ENCODE results near the gene ANO9. TPM values are rescaled to one million over a fixed set of nuclear protein-coding genes. Genes with fewer than 3 reads are reported as not detected.

ANO9 gene
- total RNA-seq, 1 donor from 2014 or later = 21.6 TPM

GRCh38 chr11:375065-376025 is 66.5 kb downstream of the ANO9 start:
- Histone ChIP-seq H3K27me3 (ENCODE audit: low read depth) (peaks cover 18% of the 10 kb centered on the region), H3K9me3 (no peaks in the 10 kb centered on the region), H3K27ac (no peak overlapping the region), H3K36me3 (no peaks in the 10 kb centered on the region), H3K4me3 (no peak overlapping the region), H3K4me1 (no peaks in the 10 kb centered on the region)
- intact Hi-C loops (cut with DNase I) = no loop called here
- TF ChIP-seq CTCF (IDR thresholded peaks at IDR 0.05) = no peak
- ATAC-seq (no peak), DNase-seq (no peak)

- Histone ChIP-seq H3K4me1 (no peaks in the 10 kb centered on the region), H3K27me3 (ENCODE audit: low read depth) (peaks cover 15% of the 10 kb centered on the region), H3K27ac (no peak overlapping the region), H3K9me3 (no peaks in the 10 kb centered on the region), H3K36me3 (no peaks in the 10 kb centered on the region), H3K4me3 (no peak overlapping the region)
- intact Hi-C loops (cut with DNase I) = no loop called here
- ATAC-seq = no peak
- no peak for TF ChIP-seq CTCF (IDR thresholded peaks at IDR 0.05)
- DNase-seq = no peak
These were observed 67.9 kb downstream of the ANO9 start for GRCh38 chr11:373716-374551.

- no peaks in the 10 kb centered on the region for H3K36me3 ChIP-seq
- no peak for TF ChIP-seq CTCF (IDR thresholded peaks at IDR 0.05)
- H3K27ac ChIP-seq = no peak overlapping the region
- ATAC-seq = no peak
- H3K4me3 ChIP-seq = no peak overlapping the region
- peaks cover 8% of the 10 kb centered on the region for H3K4me1 ChIP-seq
- peaks cover 24% of the 10 kb centered on the region for H3K27me3 ChIP-seq (ENCODE audit: low read depth)
- DNase-seq = no peak
- H3K9me3 ChIP-seq = no peaks in the 10 kb centered on the region
- intact Hi-C loops (cut with DNase I) = no loop called here
These were observed 68.7 kb downstream of the ANO9 start for GRCh38 chr11:372809-373715.

- intact Hi-C loops (cut with DNase I) = no loop called here
- DNase-seq (no peak), ATAC-seq (no peak)
- Histone ChIP-seq H3K9me3 (no peaks in the 10 kb centered on the region), H3K27me3 (ENCODE audit: low read depth) (peaks cover 35% of the 10 kb centered on the region), H3K4me3 (no peak overlapping the region), H3K4me1 (peaks cover 10% of the 10 kb centered on the region), H3K27ac (no peak overlapping the region), H3K36me3 (no peaks in the 10 kb centered on the region)
- no peak for TF ChIP-seq CTCF (IDR thresholded peaks at IDR 0.05)
These were observed 69.9 kb downstream of the ANO9 start for GRCh38 chr11:371716-372590.
